Globus pallidus (tissue), 1 donor: Measurements from ENCODE around the gene IKZF2.

Source experiments
- DNase-seq: peaks from one replicate; pipeline ENCODE4 v3.0.0-alpha.2; 2015; ENCODE audit warnings: low spot score

The IKZF2 gene

GRCh38 chr2:213001297-213001910 is 150.0 kb downstream of the IKZF2 start:
- no peak for DNase-seq

GRCh38 chr2:212998626-212999359 is 152.6 kb downstream of the IKZF2 start:
- DNase-seq = no peak

- no peak for DNase-seq
Observed at GRCh38 chr2:212997526-212998020, 153.8 kb downstream of the IKZF2 start.

- no peak for DNase-seq
Observed at GRCh38 chr2:212995920-212996319, 155.5 kb downstream of the IKZF2 start.

- no peak for DNase-seq
Observed at GRCh38 chr2:212994976-212995375, 156.4 kb downstream of the IKZF2 start.

- no peak for DNase-seq
Observed at GRCh38 chr2:212991120-212991519, 160.3 kb downstream of the IKZF2 start.

- no peak for DNase-seq
Observed at GRCh38 chr2:212990697-212991096, 160.7 kb downstream of the IKZF2 start.

- DNase-seq = no peak
Observed at GRCh38 chr2:212987492-212987891, 163.9 kb downstream of the IKZF2 start.

- no peak for DNase-seq
Observed at GRCh38 chr2:212984129-212984528, 167.3 kb downstream of the IKZF2 start.

- no peak for DNase-seq
Observed at GRCh38 chr2:212979799-212980198, 171.6 kb downstream of the IKZF2 start.

- no peak for DNase-seq
Observed at GRCh38 chr2:212979046-212979612, 172.3 kb downstream of the IKZF2 start.

GRCh38 chr2:212977152-212977551 is 174.3 kb downstream of the IKZF2 start:
- DNase-seq = no peak

GRCh38 chr2:212975333-212975732 is 176.1 kb downstream of the IKZF2 start:
- no peak for DNase-seq

GRCh38 chr2:212974692-212975091 is 176.7 kb downstream of the IKZF2 start:
- DNase-seq = no peak

GRCh38 chr2:212973347-212973746 is 178.1 kb downstream of the IKZF2 start:
- no peak for DNase-seq

- no peak for DNase-seq
Observed at GRCh38 chr2:212970132-212970531, 181.3 kb downstream of the IKZF2 start.

- no peak for DNase-seq
Observed at GRCh38 chr2:212968284-212969081, 182.9 kb downstream of the IKZF2 start.

GRCh38 chr2:212966884-212967283 is 184.5 kb downstream of the IKZF2 start:
- DNase-seq = no peak

GRCh38 chr2:212962691-212963090 is 188.7 kb downstream of the IKZF2 start:
- no peak for DNase-seq

- no peak for DNase-seq
Observed at GRCh38 chr2:212961255-212961654, 190.2 kb downstream of the IKZF2 start.

- DNase-seq = no peak
Observed at GRCh38 chr2:212960336-212960735, 191.1 kb downstream of the IKZF2 start.

GRCh38 chr2:212959471-212960117 is 191.8 kb downstream of the IKZF2 start:
- no peak for DNase-seq
